ENCODE results near the gene RIOK3. TPM values are rescaled to one million over a fixed set of nuclear protein-coding genes. Genes with fewer than 3 reads are reported as not detected.

Gene RIOK3
- total and polyA plus RNA-seq, 10 of the 15 experiments (the other 5 are each of a cell fraction or from before 2014, with no cell fraction given): 18.0 to 87.5 (median 53.8) TPM

DNA sequence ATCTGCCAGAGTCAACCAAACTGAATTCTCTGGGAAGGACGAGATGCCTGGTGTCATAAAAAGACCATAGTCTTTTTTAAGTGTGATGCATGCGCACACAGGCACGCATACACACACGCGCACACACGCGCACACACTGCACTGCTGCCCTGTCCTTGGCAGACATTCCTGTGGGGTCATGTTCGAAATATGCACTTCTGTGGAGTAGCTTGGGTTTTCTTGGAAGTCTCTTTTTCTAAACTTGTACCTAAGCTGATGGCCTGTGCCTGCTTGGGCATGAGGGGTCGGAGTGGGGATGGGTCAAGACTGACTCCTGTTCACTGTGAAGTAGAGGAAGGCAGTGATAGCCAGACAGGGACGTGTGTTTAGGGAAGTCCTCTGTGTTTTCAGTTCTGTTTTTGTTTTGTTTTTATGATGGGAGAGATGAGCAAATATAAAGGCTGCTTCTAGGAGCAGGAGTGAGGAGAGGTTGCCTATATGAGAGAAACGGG, 46.2 kb downstream of the RIOK3 start (continued):
- TF ChIP-seq, protein P1, sequence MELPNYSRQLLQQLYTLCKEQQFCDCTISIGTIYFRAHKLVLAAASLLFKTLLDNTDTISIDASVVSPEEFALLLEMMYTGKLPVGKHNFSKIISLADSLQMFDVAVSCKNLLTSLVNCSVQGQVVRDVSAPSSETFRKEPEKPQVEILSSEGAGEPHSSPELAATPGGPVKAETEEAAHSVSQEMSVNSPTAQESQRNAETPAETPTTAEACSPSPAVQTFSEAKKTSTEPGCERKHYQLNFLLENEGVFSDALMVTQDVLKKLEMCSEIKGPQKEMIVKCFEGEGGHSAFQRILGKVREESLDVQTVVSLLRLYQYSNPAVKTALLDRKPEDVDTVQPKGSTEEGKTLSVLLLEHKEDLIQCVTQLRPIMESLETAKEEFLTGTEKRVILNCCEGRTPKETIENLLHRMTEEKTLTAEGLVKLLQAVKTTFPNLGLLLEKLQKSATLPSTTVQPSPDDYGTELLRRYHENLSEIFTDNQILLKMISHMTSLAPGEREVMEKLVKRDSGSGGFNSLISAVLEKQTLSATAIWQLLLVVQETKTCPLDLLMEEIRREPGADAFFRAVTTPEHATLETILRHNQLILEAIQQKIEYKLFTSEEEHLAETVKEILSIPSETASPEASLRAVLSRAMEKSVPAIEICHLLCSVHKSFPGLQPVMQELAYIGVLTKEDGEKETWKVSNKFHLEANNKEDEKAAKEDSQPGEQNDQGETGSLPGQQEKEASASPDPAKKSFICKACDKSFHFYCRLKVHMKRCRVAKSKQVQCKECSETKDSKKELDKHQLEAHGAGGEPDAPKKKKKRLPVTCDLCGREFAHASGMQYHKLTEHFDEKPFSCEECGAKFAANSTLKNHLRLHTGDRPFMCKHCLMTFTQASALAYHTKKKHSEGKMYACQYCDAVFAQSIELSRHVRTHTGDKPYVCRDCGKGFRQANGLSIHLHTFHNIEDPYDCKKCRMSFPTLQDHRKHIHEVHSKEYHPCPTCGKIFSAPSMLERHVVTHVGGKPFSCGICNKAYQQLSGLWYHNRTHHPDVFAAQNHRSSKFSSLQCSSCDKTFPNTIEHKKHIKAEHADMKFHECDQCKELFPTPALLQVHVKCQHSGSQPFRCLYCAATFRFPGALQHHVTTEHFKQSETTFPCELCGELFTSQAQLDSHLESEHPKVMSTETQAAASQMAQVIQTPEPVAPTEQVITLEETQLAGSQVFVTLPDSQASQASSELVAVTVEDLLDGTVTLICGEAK (IDR thresholded peaks at IDR 0.05; ENCODE audit: borderline replicate concordance): 0 out of 2 replicates have a peak, but pooled peaks have one; percentile 25

DNA sequence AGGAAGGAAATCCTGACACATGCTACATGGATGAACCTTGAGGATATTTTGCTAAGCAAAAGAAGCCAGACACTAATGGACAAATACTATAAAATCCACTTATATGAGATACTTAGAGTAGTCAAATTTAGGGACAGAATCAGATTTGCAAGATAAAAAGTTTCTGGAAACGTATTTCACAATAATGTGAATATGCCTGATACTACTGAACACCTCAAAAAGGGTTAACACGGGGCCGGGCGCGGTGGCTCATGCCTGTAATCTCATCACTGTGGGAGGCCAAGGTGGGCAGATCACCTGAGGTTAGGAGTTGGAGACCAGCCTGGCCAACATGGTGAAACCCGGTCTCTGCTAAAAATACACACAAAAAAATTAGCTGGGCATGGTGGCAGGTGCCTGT, 48.5 kb downstream of the RIOK3 start:
- no peak for DNase-seq (ENCODE audit: low read depth, low spot score)
- H2AFZ ChIP-seq (ENCODE audit: control insufficient read depth, low read depth, low read length): no peak overlapping the region
- no peak overlapping the region for H3K9ac ChIP-seq (ENCODE audit: control insufficient read depth, insufficient read depth, low read length)
- no peaks in the 10 kb centered on the region for H4K20me1 ChIP-seq (ENCODE audit: control insufficient read depth, insufficient read depth)
- H3K4me1 ChIP-seq (ENCODE audit: control insufficient read depth, insufficient read depth, low read length): peaks cover 23% of the 10 kb centered on the region
- intact Hi-C loops (cut with micrococcal nuclease; ENCODE audit: unreplicated experiment) (loop anchor here (5.0 to 10.0 kb wide), 5 partner anchors 49 to 707 kb away; partner anchors contain the start of genes RBBP8 and RIOK3), in situ Hi-C loops (cut with MboI) (no loop called here)
- SMC1A ChIA-PET (ENCODE audit: uncharacterized antibody, unreplicated experiment): interaction anchor here (0.8 to 2.9 kb wide), 8 partner anchors 11 to 84 kb away, joined by 3 to 15 read pairs (median 4); no protein-coding TSS in a partner anchor
- H3K27me3 ChIP-seq (replicated peaks in 1 of 2; ENCODE audit: control insufficient read depth in 2 of 2, insufficient read depth in 2 of 2, low read length in 1 of 2): no peaks in the 10 kb centered on the region
- no peaks in the 10 kb centered on the region for H3K9me3 ChIP-seq (replicated peaks; ENCODE audit: control insufficient read depth, insufficient read depth, low read length)
- POLR2A ChIA-PET: interaction anchor here (0.6 to 2.1 kb wide), 5 partner anchors 14 to 569 kb away, joined by 3 to 5 read pairs (median 3); partner anchors contain the start of genes NPC1 and RBBP8
- no TSS peak for BruUV-seq (replicated peaks)
- peaks cover 26% of the 10 kb centered on the region for H3K79me2 ChIP-seq (ENCODE audit: control insufficient read depth, insufficient read depth, low read length)
- ATAC-seq: no peak
- no peak overlapping the region for H3K4me3 ChIP-seq
- H3K36me3 ChIP-seq (ENCODE audit: control insufficient read depth in 2 of 2, insufficient read depth in 2 of 2, low read length in 1 of 2): peaks cover 0 to 2% of the 10 kb centered on the region in 2 experiments; a peak in 1 of 4 replicates
- RAD21 ChIA-PET (ENCODE audit: unreplicated experiment): interaction anchor here (0.6 to 2.3 kb wide), 4 partner anchors 14 to 368 kb away, joined by 3 to 10 read pairs (median 4); no protein-coding TSS in a partner anchor
- FAIRE-seq: no peak
- no peak overlapping the region for H3K27ac ChIP-seq (ENCODE audit: control insufficient read depth, insufficient read depth)
- CTCF ChIA-PET: interaction anchor here (1.0 to 1.8 kb wide), 6 partner anchors 11 to 201 kb away, joined by 3 to 5 read pairs (median 4); partner anchors contain the start of gene RIOK3
- no peak overlapping the region for H3K4me2 ChIP-seq (ENCODE audit: control insufficient read depth, insufficient read depth)
- WGBS (ENCODE audit: insufficient coverage, insufficient replicate concordance, low lambda C conversion rate, missing lambda C conversion rate): 89% methylated on average over 6 of the region's 6 CpGs
- TF ChIP-seq ZSCAN29 (IDR thresholded peaks at IDR 0.05) (no peak), SIN3A (IDR thresholded peaks at IDR 0.05; ENCODE audit: low read depth, low read length) (no peak), BACH1 (IDR thresholded peaks at IDR 0.05; ENCODE audit: borderline replicate concordance) (no peak), ZNF622 (IDR thresholded peaks at IDR 0.05) (no peak), ZNF274 (IDR thresholded peaks at IDR 0.05; ENCODE audit: insufficient read depth, insufficient read length) (no peak), ZBED1 (IDR thresholded peaks at IDR 0.05; ENCODE audit: borderline replicate concordance) (no peak), CREB1 (IDR thresholded peaks at IDR 0.05; ENCODE audit: low read depth) (no peak), SREBF1 (IDR thresholded peaks at IDR 0.05; ENCODE audit: low read length) (no peak), CEBPB (IDR thresholded peaks at IDR 0.05; ENCODE audit: borderline replicate concordance in 1 of 2, low read depth in 2 of 2, low read length in 2 of 2) (no peak), BHLHE40 (IDR thresholded peaks at IDR 0.05; ENCODE audit: borderline replicate concordance in 1 of 2, low read depth in 2 of 2, low read length in 1 of 2) (no peak), RFX5 (IDR thresholded peaks at IDR 0.05; ENCODE audit: low read depth, low read length) (no peak), GABPA (IDR thresholded peaks at IDR 0.05; ENCODE audit: low read depth) (no peak), POLR2AphosphoS5 (IDR thresholded peaks at IDR 0.05; ENCODE audit: low read length) (no peak), RB1 (IDR thresholded peaks at IDR 0.05; ENCODE audit: borderline replicate concordance) (no peak)
- TF ChIP-seq, protein P1 (IDR thresholded peaks at IDR 0.05; ENCODE audit: borderline replicate concordance): no peak

Measured in GM12878 (cell line).